Epidermal melanocyte (primary cell): ENCODE measurements around the gene IL22.
A peak's percentile ranks its signal among the peaks of the same experiment; 100 is the strongest.

Experiments
- DNase-seq: peaks from one replicate; pipeline ENCODE4 v3.0.0; 2011; ENCODE audit warnings: low spot score; ENCODE audit not compliant: insufficient read length

Gene IL22

DNA sequence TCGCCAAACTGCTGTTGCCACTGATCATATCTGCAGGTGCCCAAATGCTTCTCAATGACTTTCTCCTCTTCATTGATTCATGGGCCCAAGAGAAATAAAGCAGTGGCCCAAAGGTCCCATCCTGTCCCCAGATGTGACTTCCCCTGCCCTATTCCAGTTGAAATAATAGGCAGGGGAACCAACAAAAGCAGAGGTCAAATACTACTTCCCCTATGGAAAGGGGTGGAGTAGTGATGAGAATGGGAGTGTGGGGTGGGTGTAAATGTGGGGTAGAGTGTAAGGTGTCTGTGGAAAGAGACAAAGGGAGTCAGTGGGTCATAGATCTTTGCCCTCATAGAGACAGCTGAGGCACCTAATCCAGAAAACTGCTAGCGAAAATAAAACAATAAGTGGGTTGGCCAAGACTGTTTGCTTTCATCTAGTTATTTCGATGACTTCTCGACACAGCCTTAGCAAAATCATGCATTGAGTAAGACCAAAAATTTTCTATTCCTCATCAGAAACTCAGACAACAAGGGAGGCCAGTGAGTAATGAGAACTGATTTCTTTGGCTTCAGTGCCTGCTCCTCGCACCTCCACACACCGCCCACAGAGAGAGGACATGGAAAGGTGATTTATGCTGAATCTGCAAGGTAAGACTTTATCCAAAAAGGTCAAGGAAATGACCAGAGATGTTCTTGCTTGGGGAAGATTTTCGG, 10.9 kb upstream of the IL22 start:
- DNase-seq, result no peak

DNA sequence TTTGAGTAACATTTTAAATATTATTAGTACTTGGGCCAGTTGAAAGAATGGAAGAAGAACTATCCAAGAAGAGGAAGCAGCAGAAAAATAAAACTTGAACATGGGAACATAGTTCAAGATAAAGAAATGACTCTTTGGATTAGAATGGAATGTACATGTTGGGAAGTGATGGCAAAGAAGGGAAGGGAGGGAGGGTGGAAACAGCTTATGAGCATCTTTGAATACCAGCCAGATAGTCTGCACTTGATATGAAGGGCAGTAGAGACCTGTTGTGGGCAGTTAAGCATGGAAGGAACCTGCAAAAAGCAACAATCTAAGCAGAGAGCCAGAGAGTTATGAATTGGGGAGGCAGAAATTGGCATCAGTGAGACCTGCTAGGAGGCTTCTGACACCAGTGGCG, 10.0 kb upstream of the IL22 start:
- no peak for DNase-seq

DNA sequence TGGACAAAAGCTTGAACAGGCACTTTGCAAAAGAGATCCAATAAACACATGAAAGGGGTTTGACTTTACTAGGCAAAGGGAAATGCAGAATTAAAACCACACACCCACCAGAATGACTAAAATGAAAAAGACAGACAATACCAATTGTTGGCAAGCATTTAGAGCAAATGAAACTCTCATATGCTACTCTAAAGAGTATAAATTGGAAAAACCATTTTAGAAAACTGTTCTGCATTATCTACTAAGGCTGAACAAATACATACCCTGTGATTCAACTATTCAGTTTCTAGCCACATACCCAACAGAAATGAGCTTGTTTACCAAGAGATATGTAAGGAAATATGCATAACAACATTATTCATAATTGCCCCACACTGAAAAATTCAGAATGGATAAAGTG, 8.5 kb upstream of the IL22 start:
- DNase-seq, result no peak

DNA sequence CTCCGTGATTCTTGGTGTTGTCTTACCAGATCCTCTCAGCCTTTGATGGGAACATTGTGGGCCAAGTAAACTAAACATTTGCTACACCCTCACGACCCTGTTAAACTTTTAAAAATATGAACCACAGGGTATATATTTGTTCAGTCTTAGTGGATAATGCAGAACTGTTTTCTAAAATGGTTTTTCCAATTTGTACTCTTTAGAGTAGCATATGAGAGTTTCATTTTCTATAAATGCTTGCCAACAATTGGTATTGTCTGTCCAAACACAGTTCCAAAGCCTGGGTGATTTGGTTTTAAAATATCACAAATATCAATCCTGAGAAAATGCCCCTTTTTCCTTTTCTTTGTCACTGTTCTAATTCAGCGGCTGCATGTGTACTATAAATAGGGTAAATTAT, 6.7 kb upstream of the IL22 start:
- DNase-seq, result no peak

DNA sequence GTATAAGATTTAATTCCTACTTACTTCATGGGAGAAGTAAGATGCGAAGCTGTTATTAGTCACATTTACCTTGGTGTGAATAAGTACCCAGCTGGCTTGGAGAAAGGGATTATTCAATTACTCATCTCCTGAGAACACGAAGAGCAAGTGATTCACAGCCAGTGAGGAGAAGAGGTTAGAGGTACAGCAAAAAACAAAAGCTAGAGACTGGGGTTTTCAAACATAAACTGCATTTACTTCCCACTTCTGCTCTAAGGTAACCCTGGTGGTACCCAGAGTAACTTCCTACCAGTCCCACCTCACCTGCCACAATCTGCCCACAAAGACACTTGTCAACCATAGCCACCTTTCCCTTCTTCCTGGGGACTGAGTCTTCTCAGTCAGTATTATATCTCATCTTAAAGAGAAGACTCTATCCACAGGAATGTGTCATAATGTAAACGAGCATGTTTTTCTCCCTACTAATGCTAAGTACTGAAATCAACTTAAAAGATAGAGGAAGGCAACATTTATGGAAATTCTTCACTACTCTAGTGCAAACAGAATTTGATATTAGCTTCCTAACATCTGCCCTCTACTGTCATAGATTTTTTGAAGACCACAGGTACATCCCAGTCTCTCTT, 6.0 kb upstream of the IL22 start:
- DNase-seq, result no peak

DNA sequence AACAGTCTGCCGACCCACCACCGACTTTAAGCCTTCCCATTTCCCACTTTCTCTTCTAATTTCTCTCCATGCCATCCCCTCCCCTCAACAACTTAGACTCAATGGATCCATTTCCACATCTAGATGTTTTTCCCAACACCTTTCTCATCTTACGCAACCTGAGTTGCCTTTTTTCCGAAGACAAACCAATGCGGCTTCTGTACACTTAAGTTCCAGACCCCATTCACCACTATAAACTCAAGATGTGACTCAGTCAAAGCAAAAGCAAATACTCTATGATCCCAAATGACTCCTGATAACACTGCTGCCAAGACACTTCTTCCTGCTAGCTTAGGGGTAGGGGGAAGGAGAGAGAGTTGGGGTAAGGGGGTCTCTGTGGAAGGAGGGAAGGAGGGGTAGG, 1.3 kb downstream of the IL22 start:
- no peak for DNase-seq

DNA sequence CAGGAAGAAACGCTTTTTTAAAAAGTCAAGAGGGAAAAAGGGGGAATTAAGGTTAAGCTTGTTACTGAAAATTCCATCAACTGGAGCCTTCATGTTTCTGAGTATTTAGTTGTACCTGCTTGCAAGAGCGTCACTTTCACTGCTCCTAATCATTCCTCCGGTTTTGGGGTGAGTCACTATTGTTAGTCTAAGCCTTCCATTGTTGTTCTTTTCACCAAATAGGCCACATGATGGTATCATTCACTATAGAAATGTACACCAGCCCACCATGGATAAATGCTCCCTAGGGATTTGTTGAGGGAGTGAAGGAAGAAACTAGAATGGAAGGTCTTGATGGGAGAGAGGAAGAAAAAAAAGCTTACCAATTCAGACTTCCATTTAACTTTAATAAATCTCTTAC, 3.0 kb downstream of the IL22 start:
- no peak for DNase-seq

- DNase-seq, result no peak
Observed at GRCh38 chr12:68247785-68248184, 5.6 kb downstream of the IL22 start.

DNA sequence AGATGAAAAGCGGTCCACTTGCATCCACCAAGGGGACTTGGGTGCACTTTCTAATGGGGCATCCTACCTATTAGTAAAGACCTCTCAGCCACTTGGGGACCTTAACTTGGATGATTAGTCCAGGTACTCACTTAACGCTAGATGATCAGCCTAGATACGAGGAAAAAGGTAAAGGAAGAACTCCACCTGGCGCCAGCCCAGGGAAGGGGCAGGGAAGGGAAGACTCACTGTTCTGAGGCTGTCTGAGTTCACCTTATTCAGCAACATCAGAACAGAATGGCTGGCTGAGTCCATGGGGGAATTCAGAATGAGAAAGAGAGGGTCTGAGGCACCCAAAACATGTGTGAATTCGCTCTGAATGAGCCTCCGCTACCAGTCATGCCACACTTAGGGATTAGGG, 7.1 kb downstream of the IL22 start:
- no peak for DNase-seq

GRCh38 chr12:68245180-68246021, 8.0 kb downstream of the IL22 start:
- no peak for DNase-seq

GRCh38 chr12:68242777-68243176, 10.6 kb downstream of the IL22 start:
- DNase-seq, result no peak

DNA sequence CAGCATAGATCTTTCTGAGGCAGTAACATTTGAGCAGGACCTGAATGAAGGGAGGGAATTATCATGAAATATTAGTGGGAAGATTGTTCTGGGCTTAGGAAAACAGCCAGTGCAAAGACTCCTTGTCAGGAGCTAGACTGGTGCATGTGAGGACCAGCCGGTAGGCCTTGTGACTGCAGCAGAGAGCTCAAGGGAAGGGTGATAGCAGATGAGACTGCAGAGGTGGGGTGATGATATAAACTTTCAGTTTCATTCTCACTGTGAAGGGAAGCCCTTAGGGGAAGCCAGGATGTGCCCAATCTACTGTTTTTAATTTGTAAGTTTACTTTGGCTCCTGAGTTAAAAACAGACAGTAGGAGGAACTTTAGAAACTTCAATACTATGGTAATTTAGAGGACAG, 12.4 kb downstream of the IL22 start:
- DNase-seq, result peak; percentile 27

DNA sequence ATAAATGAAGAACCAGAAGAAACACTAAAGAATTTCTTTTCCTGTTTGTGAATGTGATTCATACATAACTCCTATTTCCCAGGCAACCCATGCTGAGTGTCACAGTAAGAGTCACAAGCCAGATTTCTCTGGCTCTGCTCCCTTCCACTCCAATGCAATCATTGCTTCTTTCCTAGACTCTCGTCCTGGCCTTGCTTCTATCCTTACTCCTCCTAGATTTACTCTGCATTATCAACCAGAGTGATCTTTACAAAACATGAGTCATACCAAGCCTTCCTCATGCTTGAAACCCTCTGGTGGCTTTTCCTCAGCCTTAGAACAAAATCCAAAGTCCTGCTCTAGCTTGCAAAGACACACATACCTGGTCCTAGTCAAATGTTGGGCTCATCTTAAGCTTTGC, 13.3 kb downstream of the IL22 start:
- DNase-seq, result no peak

- DNase-seq, result no peak
Observed at GRCh38 chr12:68239309-68239982, 14.0 kb downstream of the IL22 start.

DNA sequence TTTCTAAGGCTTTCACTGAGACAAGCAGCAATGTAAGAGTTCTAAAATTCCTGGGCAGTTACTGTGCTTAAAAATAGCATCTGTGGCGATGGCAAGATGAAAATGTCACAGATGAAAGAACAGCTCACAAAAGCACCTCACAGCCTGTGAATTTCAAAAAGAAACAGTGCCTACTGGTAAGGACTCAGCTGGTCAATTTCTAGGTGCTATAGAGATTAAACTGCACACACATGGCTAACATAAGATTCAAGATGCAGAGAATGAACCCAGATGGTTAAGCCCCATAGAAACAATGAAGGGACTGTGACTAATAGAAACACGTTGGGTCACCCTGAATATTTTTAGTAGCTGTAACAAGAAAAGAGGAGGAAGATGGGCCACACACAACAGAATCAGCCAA, 15.8 kb downstream of the IL22 start:
- DNase-seq, result no peak

GRCh38 chr12:68237078-68237477, 16.3 kb downstream of the IL22 start:
- DNase-seq, result no peak

GRCh38 chr12:68236421-68237059, 16.9 kb downstream of the IL22 start:
- DNase-seq, result no peak

DNA sequence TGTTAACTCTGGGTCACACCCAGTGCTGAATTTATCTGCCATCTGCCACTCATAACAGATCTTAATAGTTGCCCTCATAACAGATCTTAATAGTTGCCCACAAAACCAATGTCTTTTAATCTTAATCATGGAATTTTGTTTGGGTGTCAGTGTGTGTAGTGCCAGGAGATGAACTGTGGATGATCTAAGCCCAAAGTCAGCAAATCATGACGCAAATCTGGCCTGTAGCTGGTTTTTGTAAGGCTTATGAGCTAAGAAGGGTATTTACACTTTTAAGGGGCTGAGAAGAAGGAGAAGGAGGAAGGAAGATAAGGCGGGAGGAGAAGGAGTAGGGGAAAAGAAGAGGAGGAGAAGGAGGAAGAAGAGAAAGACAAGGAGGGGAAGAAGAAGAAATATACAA, 17.8 kb downstream of the IL22 start:
- DNase-seq, result no peak

DNA sequence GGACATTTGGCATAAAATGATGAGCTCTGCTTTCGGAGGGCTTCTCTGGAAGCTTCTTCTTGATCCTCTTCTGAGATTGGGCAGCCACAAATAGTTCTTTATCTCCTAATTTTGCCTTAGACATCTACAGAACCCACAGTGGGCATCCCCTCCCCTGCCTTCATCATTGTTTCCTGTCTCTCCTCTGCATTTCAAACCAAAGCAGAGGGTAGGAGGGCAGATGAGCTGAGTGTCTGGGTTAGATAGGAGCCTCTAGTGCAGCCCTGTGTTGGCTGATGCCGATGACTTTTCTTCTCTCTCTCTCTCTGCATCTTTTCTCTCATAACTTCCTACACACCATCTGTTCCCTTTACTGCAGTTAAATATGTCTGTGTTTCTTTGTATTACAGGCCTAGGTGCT, 19.3 kb downstream of the IL22 start:
- no peak for DNase-seq

DNA sequence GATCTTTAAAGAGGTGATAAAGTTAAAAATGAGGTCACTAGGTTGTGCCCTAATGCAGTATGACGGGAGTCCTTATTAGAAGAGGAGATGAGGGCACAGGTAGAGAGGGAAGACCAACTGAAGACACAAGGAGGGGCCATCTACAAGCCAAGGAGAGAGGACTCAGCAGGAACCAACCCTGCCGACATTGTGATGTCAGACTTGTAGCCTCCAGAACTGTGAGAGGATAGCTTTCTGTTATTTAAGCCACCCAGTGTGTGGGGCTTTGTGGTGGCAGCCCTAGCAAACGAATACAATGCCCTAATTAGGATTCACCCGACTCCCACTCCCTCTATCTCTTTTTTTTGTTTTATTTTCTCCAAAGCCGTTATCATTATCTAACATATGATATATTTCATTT, 19.9 kb downstream of the IL22 start:
- no peak for DNase-seq

- no peak for DNase-seq
Observed at GRCh38 chr12:68231691-68232090, 21.7 kb downstream of the IL22 start.

DNA sequence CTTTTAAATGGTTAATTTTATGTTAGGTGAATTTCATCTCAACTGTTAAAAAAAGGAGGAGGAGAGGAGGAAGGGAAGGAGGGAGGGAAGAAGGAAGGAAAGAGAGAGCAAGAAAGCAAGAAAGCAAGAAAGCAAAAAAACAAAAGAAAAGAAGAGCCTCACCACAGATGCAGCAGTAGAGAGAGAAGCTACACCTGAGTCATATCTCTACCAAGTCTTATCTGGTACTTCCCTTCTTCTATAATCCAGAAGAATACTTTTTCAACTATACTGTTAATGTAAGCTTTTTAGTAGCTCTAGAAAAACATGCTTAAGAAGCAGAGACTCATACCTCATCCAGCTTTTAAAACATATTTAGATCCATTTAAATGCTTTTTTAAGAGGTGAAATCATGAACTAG, 22.2 kb downstream of the IL22 start:
- DNase-seq, result no peak
